CD4-positive, alpha-beta memory T cell (primary cell): Measurements from ENCODE around the gene POU2F3. TPM values are rescaled to one million over a fixed set of nuclear protein-coding genes. Genes with fewer than 3 reads are reported as not detected.

Source experiments
- CTCF ChIA-PET: fragments of 350-600 bp; sonication (Branson Sonifier 250); formaldehyde crosslinking; loops from one replicate; lab custom pipeline; 2021; ENCODE audit warnings: inconsistent platforms; ENCODE audit not compliant: partially characterized antibody; lab: Charles Lee
- POLR2A ChIA-PET: fragments of 350-600 bp; sonication (Branson Sonifier 250); formaldehyde crosslinking; loops from one replicate; lab custom pipeline; 2021; ENCODE audit not compliant: partially characterized antibody; lab: Charles Lee
- DNase-seq, 5 donors: peaks; one replicate each; pipeline versions ENCODE4 v3.0.0 to v3.0.0-alpha.2; 2020 to 2022; ENCODE audit warnings: mixed read lengths in 1 of 5
- H3K27ac ChIP-seq: one replicate; pipeline ENCODE4 v1.7.0; 2013; ENCODE audit warnings: low read depth, low read length
- H3K27me3 ChIP-seq: 2 replicates; pipeline ENCODE4 v1.7.0; 2013; ENCODE audit warnings: mild to moderate bottlenecking, low read length, moderate library complexity; ENCODE audit not compliant: insufficient read depth
- H3K36me3 ChIP-seq: 2 replicates; pipeline ENCODE4 v1.7.0; 2013; ENCODE audit warnings: mild to moderate bottlenecking, low read length, moderate library complexity; ENCODE audit not compliant: insufficient read depth
- H3K4me1 ChIP-seq: 2 replicates; pipeline ENCODE4 v1.7.0; 2013; ENCODE audit warnings: mild to moderate bottlenecking, low read length, moderate library complexity; ENCODE audit not compliant: insufficient read depth
- H3K4me3 ChIP-seq, 2 donors: one replicate each; pipeline ENCODE4 v1.7.0; 2013; ENCODE audit warnings: low read length in 2 of 2, mild to moderate bottlenecking in 1 of 2
- H3K9me3 ChIP-seq, 2 donors: one replicate each; pipeline ENCODE4 v1.7.0; 2013; ENCODE audit warnings: low read length in 2 of 2, control low read depth in 1 of 2; ENCODE audit not compliant: control insufficient read depth in 1 of 2
- H3K27ac Mint-ChIP-seq, 7 donors: one replicate each; pipeline ENCODE4 v1.8.0; 2020 to 2021; ENCODE audit warnings: mixed read lengths in 7 of 7, mild to moderate bottlenecking in 6 of 7, inconsistent platforms in 3 of 7, moderate library complexity in 3 of 7
- H3K27me3 Mint-ChIP-seq, 2 donors: one replicate each; pipeline ENCODE4 v1.8.0; 2020 to 2021; ENCODE audit warnings: mixed read lengths in 2 of 2
- H3K36me3 Mint-ChIP-seq, 2 donors: one replicate each; pipeline ENCODE4 v1.8.0; 2020 to 2021; ENCODE audit warnings: mixed read lengths in 2 of 2, inconsistent platforms in 1 of 2, mild to moderate bottlenecking in 1 of 2
- H3K4me1 Mint-ChIP-seq, 4 donors: one replicate each; pipeline ENCODE4 v1.8.0; 2020 to 2021; ENCODE audit warnings: mixed read lengths in 4 of 4, mild to moderate bottlenecking in 1 of 4
- H3K4me3 Mint-ChIP-seq, 8 donors: one replicate each; pipeline ENCODE4 v1.8.0; 2020 to 2021; ENCODE audit warnings: mixed read lengths in 8 of 8, mild to moderate bottlenecking in 7 of 8, moderate library complexity in 6 of 8, inconsistent platforms in 3 of 8
- H3K9me3 Mint-ChIP-seq, 8 donors: one replicate each; pipeline ENCODE4 v1.8.0; 2020 to 2021; ENCODE audit warnings: mixed read lengths in 8 of 8, mild to moderate bottlenecking in 5 of 8, inconsistent platforms in 3 of 8, moderate library complexity in 1 of 8
- intact Hi-C: fragments of 100-400 bp; cut with micrococcal nuclease; formaldehyde crosslinking; loops from one replicate; pipeline ENCODE4 v1.15.1; 2023
- polyA plus RNA-seq, 2 donors: library from polyadenylated mRNA; unstranded; fragments of 300-500 nt; fragmentation: Illumina TruSeq; gene quantifications; one replicate each; pipeline ENCODE4 v1.2.3, GENCODE V29; 2021
- total RNA-seq, 2 experiments: library from RNA; stranded (reverse); gene quantifications; one replicate each; pipeline ENCODE4 v1.2.3, GENCODE V29; 2021

Gene POU2F3
- total and polyA plus RNA-seq, 4 experiments from 2014 or later: not detected

DNA sequence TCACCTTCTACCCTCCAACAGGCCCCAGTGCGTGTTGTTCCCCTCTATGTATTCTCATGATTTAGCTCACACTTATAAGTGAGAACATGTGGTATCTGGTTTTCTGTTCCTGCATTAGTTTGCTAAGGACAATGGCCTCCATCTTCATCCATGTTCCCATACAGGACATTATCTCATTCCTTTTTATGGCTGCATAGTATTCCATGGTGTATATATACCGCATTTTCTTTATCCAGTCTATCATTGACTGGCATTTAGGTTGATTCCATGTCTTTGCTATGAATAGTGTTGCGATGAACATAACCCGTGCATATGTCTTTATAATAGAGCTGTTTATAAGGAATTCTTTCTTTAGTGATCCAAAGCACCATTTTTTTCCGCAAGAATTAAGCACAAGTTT, 56.6 kb downstream of the POU2F3 start:
- ChIA-PET CTCF (no interaction called here), POLR2A (no interaction called here)
- Histone ChIP-seq H3K4me3 (no peak overlapping the region), H3K9me3 (no peaks in the 10 kb centered on the region), H3K36me3 (no peaks in the 10 kb centered on the region), H3K27ac (no peak overlapping the region), H3K4me1 (no peaks in the 10 kb centered on the region), H3K27me3 (peaks cover 4% of the 10 kb centered on the region)
- intact Hi-C loops: no loop called here
- no peak for DNase-seq
- Mint-ChIP-seq H3K36me3 (no peaks in the 10 kb centered on the region), H3K4me1 (no peaks in the 10 kb centered on the region), H3K27ac (no peak overlapping the region), H3K9me3 (no peaks in the 10 kb centered on the region), H3K27me3 (peaks cover 27 to 32% of the 10 kb centered on the region in 2 donors), H3K4me3 (no peak overlapping the region)

DNA sequence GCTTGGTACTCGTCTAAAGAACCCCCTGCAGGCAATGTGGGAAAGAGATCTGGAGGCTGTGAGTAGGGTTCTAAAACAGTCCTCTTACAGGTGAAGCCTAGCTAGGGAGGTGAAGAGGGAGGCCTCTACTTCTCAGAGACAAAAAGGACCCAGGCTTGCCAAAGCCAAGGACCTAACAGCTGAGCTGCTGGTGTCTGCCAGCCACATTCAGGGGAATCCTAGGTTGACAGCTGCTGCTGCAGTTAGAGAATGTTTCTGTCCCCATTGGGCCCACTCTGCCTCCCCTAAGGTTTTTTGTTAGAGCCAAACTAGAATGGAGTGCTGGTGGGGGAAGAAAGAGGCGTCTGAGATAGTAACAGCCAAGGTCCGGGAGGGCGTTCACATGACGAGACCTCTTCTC, 58.5 kb downstream of the POU2F3 start:
- intact Hi-C loops: no loop called here
- H3K9me3 Mint-ChIP-seq: no peaks in the 10 kb centered on the region
- no peaks in the 10 kb centered on the region for H3K4me1 ChIP-seq
- H3K4me3 ChIP-seq: no peak overlapping the region
- no peaks in the 10 kb centered on the region for H3K9me3 ChIP-seq
- no peaks in the 10 kb centered on the region for H3K36me3 Mint-ChIP-seq
- no peak overlapping the region for H3K27ac Mint-ChIP-seq
- H3K27ac ChIP-seq: no peak overlapping the region
- no peaks in the 10 kb centered on the region for H3K4me1 Mint-ChIP-seq
- H3K4me3 Mint-ChIP-seq: no peak overlapping the region
- DNase-seq: no peak
- peaks cover 25 to 26% of the 10 kb centered on the region in 2 donors for H3K27me3 Mint-ChIP-seq
- H3K36me3 ChIP-seq: no peaks in the 10 kb centered on the region
- CTCF ChIA-PET: no interaction called here
- H3K27me3 ChIP-seq: peaks cover 2% of the 10 kb centered on the region
- POLR2A ChIA-PET: no interaction called here

DNA sequence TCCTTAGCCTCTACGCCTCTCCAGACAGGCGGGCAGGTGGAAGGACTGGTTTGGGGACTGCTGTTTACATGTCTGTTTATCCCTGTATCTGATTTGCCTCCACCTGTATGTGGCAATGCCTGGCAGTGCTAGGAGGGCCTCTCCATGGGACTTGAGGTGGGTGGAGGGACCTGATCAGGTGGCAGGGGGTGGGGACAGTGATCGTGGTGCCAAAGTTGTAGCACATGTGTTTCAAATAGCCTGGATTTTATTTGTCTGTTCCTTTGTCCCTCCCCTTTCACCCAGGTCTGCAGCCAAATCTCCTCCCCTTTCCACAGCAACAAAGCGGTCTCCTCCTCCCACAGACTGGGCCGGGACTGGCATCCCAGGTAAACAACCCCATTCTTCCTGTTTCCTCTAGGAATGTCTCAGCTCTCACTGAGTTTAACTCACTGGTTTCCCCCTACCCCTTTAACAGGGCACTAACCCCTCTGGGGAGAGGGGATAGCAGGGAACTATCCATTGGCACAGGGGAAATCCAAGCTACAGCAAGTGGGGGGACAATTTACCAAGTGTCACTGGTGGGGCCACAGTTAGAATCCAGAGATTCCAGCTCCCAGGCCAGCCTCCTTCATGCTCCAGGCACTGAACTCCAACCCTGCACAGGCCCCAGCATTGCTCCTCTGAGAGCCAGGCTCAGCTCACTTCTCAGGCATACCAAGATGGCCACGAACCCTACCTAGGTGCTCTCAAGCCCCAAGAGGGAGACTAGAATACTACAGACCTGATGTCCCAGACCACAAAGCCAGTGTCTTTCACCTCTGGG, 62.3 kb downstream of the POU2F3 start:
- Mint-ChIP-seq H3K9me3 (no peaks in the 10 kb centered on the region), H3K27me3 (peaks cover 12 to 18% of the 10 kb centered on the region in 2 donors), H3K27ac (peak overlapping the region in 1 of 7 donors; percentile 80), H3K36me3 (no peaks in the 10 kb centered on the region), H3K4me3 (no peak overlapping the region), H3K4me1 (no peaks in the 10 kb centered on the region)
- POLR2A ChIA-PET: no interaction called here
- CTCF ChIA-PET: interaction anchor here (0.7 to 2.8 kb wide), 25 partner anchors 8 to 893 kb away, joined by 3 to 19 read pairs (median 5); partner anchors contain the start of gene TLCD5
- Histone ChIP-seq H3K9me3 (no peaks in the 10 kb centered on the region), H3K4me1 (no peaks in the 10 kb centered on the region), H3K27ac (no peak overlapping the region), H3K27me3 (no peaks in the 10 kb centered on the region), H3K36me3 (no peaks in the 10 kb centered on the region), H3K4me3 (no peak overlapping the region)
- no peak for DNase-seq
- intact Hi-C loops: loop anchor here (2.0 kb wide), 1 partner anchor 67 kb away; no protein-coding TSS in a partner anchor

DNA sequence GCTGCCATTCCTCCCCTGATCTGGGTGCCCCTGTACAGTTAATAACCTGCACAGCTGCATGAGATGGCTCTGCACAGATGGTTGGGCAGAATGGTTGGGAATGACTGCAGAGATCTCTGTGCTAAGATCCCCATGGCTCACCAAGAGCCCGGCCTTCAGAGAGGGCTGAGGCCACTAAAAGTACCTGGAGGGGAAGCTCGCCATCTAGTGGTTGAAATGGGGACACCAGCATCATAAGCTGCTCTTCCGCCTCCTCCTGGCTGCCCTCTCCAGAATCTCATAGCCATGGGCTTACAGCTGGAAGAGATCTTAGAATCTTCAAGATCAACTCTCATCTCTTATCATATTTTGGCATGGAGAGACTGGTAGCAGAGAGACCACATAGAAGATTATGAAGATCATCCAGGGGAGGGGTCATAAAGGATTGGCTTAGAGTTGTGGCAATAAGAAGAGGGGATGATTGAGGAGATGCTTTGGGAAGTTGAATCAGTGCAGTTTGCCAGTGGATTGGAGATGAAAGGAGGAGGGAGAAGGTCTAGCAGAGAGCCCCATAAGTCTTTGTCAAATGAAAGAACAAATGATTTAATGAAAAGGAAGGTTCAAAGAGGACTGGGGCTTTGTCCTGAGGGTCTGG, 63.2 kb downstream of the POU2F3 start:
- H3K27ac Mint-ChIP-seq: no peak overlapping the region
- ChIA-PET POLR2A (no interaction called here), CTCF (interaction anchor here (0.7 to 2.8 kb wide), 33 partner anchors 9 to 892 kb away, joined by 3 to 19 read pairs (median 4); partner anchors contain the start of gene TLCD5)
- peak in 4 of 5 donors; percentile 32 to 44 (median 40) for DNase-seq
- no peak overlapping the region for H3K4me3 Mint-ChIP-seq
- no peaks in the 10 kb centered on the region for H3K4me1 Mint-ChIP-seq
- no peaks in the 10 kb centered on the region for H3K36me3 Mint-ChIP-seq
- Histone ChIP-seq H3K4me3 (no peak overlapping the region), H3K27ac (no peak overlapping the region), H3K27me3 (no peaks in the 10 kb centered on the region), H3K36me3 (no peaks in the 10 kb centered on the region), H3K4me1 (no peaks in the 10 kb centered on the region), H3K9me3 (no peaks in the 10 kb centered on the region)
- peaks cover 9 to 14% of the 10 kb centered on the region in 2 donors for H3K27me3 Mint-ChIP-seq
- intact Hi-C loops: loop anchor here (2.0 kb wide), 1 partner anchor 68 kb away; no protein-coding TSS in a partner anchor
- H3K9me3 Mint-ChIP-seq: no peaks in the 10 kb centered on the region

DNA sequence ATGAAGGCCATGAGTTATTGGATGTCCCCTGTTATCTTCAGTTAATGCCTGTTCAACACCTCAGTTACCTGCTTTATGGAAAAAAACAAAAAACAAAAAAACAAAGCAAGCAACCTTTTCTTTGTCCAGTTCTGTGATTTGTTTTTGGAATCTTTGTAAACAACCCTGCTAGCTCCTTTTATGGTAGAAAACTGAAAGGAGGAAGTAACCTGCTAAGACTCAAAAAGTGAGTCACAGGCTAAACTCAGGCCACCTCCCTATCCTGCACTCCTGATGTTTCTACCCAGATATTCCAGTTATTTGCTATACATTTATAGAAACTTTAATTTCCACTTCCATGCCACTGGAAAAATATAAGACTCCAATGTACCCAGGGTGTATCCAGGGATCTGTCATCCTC, 64.6 kb downstream of the POU2F3 start:
- Mint-ChIP-seq H3K4me3 (no peak overlapping the region), H3K4me1 (no peaks in the 10 kb centered on the region), H3K27me3 (peaks cover 10 to 12% of the 10 kb centered on the region in 2 donors), H3K9me3 (no peaks in the 10 kb centered on the region), H3K27ac (no peak overlapping the region), H3K36me3 (no peaks in the 10 kb centered on the region)
- ChIA-PET CTCF (interaction anchor here (0.7 to 2.8 kb wide), 7 partner anchors 10 to 942 kb away, joined by 3 to 19 read pairs (median 3); no protein-coding TSS in a partner anchor), POLR2A (no interaction called here)
- H3K27me3 ChIP-seq: no peaks in the 10 kb centered on the region
- no peaks in the 10 kb centered on the region for H3K4me1 ChIP-seq
- DNase-seq: no peak
- intact Hi-C loops: no loop called here
- H3K9me3 ChIP-seq: no peaks in the 10 kb centered on the region
- no peak overlapping the region for H3K27ac ChIP-seq
- no peak overlapping the region for H3K4me3 ChIP-seq
- H3K36me3 ChIP-seq: no peaks in the 10 kb centered on the region

DNA sequence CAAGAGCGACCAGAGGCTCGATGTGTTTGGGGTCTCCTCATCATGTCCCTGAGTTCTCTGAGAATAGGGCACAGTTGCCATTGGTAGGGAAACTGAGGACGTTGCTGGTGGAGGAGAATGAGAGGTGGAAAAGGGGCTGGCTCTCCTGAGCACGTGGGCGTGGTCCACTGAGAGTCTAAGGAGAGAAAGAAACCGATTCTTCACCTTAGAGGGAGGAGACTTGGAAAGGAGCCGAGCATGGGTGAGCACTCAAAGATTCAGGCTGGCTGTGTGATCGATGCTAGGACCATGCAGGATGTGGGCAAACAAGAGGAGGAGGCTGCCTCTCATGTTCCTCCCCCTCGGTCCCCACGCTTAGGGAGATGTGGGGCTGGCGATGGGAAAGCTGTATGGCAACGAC, 65.3 kb downstream of the POU2F3 start:
- POLR2A ChIA-PET: no interaction called here
- H3K27me3 Mint-ChIP-seq: peaks cover 7 to 8% of the 10 kb centered on the region in 2 donors
- intact Hi-C loops: no loop called here
- H3K27me3 ChIP-seq: no peaks in the 10 kb centered on the region
- no peaks in the 10 kb centered on the region for H3K4me1 ChIP-seq
- DNase-seq: no peak
- H3K4me3 Mint-ChIP-seq: no peak overlapping the region
- no peak overlapping the region for H3K27ac Mint-ChIP-seq
- no peak overlapping the region for H3K4me3 ChIP-seq
- no peak overlapping the region for H3K27ac ChIP-seq
- H3K36me3 Mint-ChIP-seq: no peaks in the 10 kb centered on the region
- H3K36me3 ChIP-seq: no peaks in the 10 kb centered on the region
- CTCF ChIA-PET: interaction anchor here (1.6 kb wide), 1 partner anchor 18 kb away, joined by 3 read pairs; no protein-coding TSS in a partner anchor
- H3K4me1 Mint-ChIP-seq: no peaks in the 10 kb centered on the region
- no peaks in the 10 kb centered on the region for H3K9me3 Mint-ChIP-seq
- no peaks in the 10 kb centered on the region for H3K9me3 ChIP-seq

DNA sequence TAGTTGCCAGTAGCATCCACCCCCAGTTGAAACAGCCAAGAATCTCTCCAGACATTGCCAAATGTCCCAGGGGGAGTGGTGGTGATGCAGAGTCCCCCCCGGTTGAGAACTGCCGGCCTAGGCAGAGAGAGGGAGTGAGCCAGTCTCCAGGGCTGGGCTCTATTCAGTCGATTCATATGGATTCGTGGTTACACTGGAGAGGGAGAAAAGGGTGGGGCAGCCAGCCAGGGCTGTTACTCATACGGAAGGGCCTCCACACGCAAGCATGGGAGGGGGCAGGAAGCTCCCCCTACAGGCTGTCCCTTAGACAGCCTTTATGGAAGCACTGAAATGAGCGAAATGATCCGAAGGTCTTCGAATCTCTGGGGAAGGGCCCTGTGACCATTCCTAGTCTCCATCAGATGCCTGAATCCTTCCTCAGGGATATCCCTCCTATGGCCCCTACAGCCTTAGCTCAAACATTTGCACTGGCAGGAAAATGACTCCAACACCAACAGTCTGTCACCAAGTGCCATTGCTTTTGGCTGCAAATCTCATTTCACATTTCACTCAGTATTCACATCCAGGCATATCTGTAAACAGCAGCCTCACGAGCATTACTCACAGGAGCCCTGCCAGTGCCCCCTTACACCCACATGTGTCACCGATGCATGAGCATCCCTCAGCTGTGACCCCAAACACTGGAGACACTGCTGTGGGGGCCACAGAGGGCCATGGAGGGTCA, 66.7 kb downstream of the POU2F3 start:
- intact Hi-C loops: no loop called here
- POLR2A ChIA-PET: no interaction called here
- Histone ChIP-seq H3K4me3 (no peak overlapping the region), H3K27ac (no peak overlapping the region), H3K36me3 (no peaks in the 10 kb centered on the region), H3K9me3 (no peaks in the 10 kb centered on the region), H3K27me3 (no peaks in the 10 kb centered on the region), H3K4me1 (no peaks in the 10 kb centered on the region)
- Mint-ChIP-seq H3K27ac (no peak overlapping the region), H3K9me3 (no peaks in the 10 kb centered on the region), H3K36me3 (no peaks in the 10 kb centered on the region), H3K4me3 (no peak overlapping the region), H3K4me1 (no peaks in the 10 kb centered on the region), H3K27me3 (peaks cover 5 to 7% of the 10 kb centered on the region in 2 donors)
- CTCF ChIA-PET: interaction anchor here (1.6 kb wide), 1 partner anchor 11 kb away, joined by 3 read pairs; no protein-coding TSS in a partner anchor
- no peak for DNase-seq
